GM19043 (cell line): ENCODE data around the gene ANKRD13D.
"Not testable (repeated sequence)": the region's sequence is repeated elsewhere in the genome, so short reads cannot be mapped to it uniquely, and the experiment has no call there.

Experiments
- ATAC-seq: cut with Tn5 transposase; IDR thresholded peaks from one replicate; pipeline ENCODE4 v1.9.1; 2021; ENCODE audit warnings: low read depth; ENCODE audit not compliant: unreplicated experiment

Gene ANKRD13D

DNA sequence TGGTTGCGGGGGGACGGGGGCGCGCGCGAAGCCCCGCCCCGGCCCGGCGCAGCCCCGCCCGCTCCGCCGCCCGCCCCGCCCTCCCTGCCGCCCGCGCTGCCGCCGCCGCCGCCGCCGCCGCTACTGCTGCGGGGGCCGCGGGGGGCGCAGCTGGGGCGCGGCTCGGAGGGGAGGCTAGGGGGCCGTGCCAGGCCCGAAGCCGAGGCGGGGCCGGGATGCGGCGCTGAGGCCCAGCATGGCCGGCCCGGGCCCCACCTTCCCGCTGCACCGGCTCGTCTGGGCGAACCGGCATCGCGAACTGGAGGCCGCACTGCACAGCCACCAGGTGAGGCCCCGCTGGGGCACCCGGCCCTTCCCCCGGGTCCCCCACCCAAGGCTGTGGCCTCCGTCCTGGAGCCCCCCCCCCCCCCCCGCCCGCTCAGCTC lies at the start of gene ANKRD13D:
Gene ANKRD13D (plus strand): TSS at position 78 of the 425 bp plus-strand sequence. CDS start 158 bp downstream, at position 236.
- ATAC-seq, result no peak

DNA sequence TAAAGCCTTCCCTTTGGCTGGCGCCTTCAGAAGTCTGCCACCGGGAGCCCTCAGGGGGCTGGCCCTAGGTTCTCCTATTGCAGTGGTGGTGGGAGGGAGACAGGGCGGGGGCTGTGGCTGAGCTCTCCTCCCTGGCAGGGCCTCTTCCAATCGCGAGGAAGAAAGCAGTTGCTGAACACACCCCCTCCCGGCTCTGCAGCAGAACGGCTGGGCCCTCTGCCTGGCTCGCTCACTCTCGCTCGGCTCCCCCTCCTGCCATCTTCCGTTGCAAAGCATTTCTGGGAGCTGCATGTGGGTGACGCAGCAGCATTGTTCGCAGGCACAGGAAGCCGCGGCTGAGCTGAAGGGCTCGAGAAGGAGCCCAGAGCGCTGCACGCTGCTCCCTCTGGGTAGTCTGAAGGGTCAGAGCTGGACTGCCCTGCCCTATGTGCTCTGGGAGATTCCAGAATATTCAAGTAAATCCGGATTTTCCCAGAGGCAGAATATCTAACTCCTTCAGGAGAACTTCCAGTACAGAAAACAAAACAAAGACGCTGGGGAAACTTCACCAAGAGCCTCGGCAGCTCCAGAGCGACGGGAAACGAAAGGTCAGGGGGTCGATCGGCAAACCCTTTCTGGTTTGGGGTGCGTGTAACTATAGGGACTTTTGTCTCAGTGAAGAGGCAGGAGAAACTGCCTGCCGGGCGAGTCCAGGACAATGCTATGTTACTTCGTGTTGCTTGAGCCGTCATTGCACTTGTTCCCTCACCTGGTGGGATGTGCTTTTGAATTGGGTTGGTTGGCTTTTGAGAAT lies 49.1 kb upstream of the ANKRD13D start:
- ATAC-seq, result peak; percentile 87

DNA sequence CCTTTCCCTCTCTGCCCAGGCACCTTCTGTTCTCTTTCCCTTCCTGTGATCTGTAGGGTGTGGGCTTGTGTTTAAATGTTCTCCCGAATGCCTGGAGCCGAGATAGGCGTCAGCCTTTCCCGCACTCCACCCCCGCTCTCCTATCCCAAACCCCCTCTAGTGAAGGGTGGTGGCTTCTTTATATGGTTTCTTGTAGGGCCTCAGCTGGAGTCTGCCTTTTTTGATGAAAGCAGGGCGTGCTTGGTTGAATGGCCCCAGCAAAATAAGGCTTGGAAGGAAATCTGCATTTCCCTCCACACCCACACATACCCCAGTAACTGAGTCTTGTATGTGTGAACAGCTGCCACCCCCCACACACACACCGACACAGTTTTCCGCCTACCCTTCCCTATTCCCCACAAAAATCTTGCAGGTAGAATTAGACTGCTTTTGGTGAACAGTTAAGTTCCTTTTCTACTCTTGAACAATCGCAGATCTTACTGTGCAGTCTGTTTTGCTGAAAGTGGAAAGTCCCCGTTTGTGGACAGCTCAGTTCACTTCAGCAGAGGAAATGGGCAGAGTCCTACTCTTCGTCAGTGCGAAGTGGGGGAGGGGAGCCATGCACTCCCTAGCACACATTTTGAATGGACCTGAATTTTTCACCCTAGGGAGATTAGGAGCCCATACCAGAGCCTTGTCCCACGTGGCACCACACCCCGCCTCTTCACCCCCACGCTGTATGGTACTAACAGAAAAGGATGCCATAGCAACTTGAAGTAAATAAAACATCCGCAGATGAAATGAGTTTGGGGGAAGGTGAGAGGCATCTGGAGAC lies 48.3 kb upstream of the ANKRD13D start:
- no peak for ATAC-seq

DNA sequence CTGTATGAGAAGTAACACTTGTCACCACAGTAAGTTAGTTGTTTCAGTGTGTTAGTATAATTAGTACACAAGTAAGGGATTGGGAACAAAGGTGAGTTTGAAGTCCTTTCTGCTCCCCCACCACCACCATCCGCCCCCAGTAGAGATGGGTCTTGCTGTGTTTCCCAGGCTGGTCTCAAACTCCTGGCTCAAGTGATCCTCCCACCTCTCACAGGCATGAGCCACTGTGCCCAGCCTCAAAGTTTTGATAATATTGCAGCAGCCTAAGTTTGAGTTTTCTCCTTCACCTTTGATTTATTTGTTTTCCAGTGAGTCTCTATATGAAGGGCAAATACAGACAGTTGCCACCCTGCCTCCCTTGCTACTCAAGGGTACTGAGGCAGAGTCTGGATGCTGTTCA lies 46.6 kb upstream of the ANKRD13D start:
- no peak for ATAC-seq

DNA sequence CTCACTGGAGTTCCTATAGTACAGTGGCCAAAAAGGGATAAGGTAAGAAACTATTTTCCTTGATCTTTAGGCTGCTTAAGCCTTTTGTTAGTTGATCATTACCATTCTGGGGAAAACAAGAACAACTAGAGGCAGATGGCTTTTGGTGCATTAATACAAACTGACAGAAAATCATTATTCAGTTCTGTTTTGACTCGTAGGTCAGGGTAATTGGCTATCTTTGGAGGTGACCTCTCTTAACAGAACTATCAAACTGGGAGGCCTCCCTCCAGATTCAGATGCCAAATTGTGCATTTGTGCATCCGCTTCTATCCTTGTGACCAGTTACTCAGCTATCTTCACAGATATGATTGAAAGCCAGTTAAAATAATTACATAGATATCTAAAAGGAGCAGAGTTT lies 46.1 kb upstream of the ANKRD13D start:
- no peak for ATAC-seq

DNA sequence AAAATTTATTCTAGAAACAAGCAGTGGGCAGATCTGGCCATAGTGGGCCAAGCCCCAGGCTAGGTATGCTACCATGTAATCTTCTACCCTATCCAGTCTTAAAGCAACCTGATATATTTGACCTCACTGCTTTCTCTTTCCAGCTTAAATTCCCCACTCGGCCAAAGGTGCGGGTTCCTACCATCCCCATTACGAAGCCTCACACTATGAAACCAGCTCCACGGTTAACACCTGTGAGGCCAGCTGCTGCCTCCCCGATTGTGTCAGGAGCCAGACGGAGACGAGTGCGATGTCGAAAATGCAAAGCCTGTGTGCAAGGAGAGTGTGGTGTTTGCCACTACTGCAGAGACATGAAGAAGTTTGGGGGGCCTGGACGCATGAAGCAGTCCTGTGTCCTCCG lies 44.1 kb upstream of the ANKRD13D start:
- ATAC-seq, result no peak

DNA sequence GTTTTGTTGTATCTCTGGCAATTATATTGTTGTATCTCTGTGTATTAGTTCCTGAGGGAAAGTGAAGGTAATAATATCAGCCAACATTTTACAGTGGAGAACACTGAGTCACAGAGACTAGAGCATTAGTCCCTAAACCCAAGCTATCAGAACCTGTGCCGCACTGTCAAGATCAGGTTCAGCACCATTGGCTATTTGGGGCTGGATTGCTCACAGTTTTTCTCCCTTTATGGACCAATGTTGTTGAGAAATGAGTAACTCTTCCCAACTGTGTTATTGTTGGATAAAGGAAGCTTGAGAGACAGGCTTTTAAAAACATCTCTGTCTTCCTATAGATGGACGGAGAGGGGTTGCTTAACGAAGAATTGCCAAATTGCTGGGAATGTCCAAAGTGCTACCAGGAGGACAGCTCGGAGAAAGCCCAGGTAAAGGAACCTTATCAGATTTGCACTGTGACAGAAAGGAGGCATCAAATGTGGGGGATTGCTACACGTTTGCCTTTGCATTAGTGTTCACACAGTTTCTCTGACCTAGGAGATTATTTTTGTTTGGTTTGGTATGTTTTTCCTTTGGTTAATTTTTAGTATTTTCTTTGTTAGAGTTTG lies 41.1 kb upstream of the ANKRD13D start:
- no peak for ATAC-seq

DNA sequence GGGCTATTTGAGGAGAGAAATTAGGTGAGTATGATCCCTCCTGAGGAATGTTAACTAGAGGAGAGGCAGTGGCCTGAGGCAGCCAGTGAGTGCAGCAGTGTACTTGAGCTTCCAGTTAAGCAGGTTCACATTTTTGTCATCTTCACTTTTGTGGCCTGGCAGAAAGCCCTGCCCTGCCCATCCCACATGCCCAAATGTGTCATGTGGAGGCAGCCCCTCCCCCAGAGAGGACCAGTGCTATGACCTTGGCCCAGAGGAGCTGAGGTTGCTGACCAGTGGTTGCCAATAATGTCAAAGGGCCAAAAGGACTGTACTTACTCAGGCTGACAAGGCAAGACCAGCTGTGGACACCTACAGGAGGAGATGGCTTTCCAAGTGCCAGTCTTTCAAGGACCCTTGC lies 40.5 kb upstream of the ANKRD13D start:
- ATAC-seq, result no peak

DNA sequence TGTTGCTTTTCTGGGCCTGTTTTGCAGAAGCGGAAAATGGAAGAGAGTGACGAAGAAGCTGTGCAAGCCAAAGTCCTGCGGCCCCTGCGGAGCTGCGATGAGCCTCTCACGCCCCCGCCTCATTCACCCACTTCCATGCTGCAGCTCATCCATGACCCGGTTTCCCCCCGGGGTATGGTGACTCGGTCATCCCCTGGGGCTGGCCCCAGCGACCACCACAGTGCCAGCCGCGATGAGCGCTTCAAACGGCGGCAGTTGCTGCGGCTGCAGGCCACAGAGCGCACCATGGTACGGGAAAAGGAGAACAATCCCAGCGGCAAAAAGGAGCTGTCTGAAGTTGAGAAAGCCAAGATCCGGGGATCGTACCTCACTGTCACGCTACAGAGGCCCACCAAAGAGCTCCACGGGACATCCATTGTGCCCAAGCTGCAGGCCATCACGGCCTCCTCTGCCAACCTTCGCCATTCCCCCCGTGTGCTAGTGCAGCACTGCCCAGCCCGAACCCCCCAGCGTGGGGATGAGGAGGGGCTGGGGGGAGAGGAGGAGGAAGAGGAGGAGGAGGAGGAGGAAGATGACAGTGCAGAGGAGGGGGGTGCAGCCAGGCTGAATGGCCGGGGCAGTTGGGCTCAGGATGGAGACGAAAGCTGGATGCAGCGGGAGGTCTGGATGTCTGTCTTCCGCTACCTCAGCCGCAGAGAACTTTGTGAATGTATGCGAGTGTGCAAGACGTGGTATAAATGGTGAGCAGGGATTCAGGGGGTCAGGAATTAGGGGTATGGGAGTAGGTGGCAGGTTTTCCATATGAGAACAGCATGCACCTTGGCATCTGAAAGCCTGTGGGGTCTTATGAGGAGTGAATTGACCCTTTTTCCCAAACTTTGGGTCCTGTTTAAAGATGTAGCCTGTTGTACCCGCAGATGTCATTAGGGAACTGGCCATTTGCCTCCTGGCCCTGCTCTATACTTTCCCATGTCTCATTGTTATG lies 38.8 kb upstream of the ANKRD13D start:
- ATAC-seq, result no peak

DNA sequence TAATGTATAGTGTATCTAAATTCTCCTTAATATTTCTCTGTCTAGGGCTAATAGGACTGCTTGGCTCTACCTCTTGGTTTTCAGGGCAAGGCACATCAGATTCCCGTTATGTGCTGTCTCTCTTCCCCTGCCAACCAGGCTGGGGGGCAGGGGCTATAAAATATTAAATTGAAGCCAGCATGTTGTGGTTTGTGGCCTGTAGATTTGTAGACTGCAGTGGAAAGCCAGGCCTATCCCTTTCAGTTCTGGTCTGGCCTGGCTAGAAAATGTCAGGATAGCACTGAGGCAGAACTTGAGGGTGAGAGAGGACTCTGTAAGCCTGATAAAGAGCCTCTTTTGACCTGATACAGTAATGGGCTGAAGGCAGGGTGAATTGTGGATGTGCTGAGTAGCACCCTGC lies 37.3 kb upstream of the ANKRD13D start:
- no peak for ATAC-seq

DNA sequence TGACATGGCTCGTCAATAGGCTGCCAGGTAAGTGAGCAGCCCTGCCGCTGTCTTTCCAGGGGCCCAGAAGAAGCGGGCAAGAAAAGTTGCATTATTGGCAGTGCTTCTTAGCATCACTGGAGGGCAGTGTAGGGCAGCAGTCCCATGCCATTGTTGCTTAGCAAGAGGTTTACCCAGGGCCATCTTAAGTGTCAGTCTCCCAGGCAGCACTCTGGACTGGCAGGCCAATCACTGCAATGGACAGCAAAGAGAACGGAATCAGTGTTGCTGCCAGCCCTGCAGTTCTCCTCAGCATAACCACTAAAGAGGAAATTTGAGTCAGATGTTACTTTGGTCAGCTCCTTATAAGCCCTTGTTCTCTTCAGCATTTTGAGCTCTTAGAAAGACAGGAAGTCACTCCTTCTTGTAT lies 36.3 kb upstream of the ANKRD13D start:
- ATAC-seq, result no peak

DNA sequence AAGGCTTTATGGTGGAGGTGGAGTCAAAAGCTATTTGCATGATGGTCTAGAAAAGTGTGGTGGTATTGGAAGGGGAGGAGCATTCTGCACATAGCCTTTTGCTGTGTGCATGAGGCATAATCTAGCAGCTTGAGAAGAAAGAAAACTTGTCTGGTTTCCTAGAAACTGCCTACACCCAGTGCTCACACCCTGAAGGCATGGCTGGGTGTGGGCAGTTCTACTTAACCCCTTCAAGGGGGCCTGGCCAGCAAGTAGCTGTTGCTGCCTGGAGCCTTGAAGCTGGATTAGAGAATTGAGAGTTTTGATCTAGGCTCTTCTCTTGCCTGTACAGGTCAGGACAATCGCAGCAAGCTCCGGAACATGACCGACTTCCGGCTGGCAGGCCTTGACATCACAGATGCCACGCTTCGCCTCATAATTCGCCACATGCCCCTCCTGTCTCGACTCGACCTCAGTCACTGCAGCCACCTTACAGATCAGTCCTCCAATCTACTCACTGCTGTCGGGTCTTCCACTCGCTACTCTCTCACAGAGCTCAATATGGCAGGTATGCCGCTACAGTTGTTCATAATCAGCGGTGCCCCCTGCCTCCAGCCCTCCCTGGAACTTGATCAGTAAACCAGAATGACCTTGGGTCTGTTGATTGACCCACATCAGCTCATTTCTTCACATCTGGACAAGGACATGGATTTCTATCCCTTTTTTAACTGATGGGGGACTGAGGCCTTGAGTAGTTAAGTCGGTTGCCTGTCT lies 35.1 kb upstream of the ANKRD13D start:
- no peak for ATAC-seq

DNA sequence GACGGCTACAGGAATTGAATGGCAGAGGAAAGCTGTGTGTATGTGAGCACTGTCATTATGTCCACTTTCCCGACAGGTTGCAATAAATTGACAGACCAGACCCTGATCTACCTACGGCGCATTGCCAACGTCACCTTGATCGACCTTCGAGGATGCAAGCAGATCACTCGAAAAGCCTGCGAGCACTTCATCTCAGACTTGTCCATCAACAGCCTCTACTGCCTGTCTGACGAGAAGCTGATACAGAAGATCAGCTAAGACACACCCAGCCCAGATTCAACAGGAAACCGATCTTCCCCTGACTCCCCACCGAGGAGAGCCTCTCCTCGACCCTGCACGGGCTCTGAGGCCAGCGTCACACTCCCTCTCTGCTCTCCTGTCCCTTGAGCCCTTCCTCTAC lies 34.3 kb upstream of the ANKRD13D start:
- no peak for ATAC-seq

DNA sequence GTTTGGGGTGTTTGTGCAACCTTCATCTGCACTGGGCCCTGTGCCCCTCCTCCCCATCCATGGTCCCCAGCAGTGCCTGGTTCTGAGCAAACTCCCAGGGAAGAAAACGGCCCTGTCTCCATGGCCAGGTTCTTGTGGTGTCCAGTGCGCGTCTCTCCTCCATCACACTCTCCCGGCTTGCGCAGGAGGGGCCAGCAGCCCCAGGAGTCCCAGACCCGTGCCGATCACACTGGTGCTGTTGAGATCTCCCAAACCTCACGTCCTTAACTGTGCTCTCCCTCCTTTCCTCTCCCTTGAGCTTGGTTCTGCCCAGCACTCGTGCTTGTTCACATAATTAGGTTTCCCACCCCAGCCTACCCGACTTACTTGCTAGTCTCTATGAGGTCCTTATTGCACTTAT lies 33.8 kb upstream of the ANKRD13D start:
- ATAC-seq, result no peak

DNA sequence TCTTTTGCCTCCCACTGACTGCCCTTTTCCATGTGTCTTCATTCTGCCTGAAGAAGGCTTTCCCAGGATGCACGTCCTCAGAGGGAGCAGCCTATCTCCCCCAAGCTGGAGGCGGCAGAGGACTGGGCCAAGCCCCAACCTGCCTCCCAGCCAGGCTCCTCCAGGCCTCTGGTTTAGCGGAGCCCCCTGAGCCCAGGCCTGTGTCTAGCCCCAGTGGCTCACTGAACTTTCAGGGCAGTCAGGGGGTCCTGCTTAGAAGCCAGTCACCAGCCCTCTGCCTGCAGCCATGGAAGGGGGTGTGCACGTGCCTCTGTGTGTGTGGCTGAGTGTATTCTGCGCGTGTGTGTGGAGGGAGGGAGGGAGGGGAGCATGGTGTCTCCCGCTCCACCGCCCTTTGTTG lies 33.2 kb upstream of the ANKRD13D start:
- ATAC-seq, result no peak

DNA sequence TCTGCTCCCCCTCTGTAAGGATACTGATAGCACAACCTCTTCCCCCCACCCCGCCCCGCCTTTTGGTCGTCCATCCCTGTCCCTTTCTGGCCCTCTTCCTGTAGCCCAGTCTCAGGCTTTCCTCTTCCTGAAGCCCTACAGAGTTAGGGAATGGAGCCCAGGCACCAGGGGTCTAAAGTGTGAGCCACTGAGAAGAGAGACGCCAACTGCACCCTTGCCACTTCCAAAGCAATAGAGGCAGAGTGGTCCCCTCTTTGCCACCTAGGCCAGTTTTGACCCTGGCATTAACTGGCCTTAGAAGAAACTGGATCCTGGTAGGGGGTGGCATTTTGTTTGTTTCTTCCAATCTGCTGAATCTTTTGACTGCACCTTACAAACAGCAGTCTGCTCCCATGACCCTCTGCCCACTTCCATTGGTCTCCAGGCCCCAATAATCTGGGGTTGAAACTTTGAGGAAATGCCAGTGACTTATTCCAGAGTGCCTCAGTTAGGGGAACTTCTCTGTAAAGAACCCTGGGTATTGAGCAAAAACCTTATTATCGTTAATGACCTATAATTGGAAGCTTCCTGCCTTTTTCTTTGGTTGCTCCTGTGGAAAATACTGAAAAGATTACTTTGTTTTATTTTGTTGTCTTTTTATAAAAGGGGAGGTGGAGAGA lies 32.5 kb upstream of the ANKRD13D start:
- no peak for ATAC-seq

DNA sequence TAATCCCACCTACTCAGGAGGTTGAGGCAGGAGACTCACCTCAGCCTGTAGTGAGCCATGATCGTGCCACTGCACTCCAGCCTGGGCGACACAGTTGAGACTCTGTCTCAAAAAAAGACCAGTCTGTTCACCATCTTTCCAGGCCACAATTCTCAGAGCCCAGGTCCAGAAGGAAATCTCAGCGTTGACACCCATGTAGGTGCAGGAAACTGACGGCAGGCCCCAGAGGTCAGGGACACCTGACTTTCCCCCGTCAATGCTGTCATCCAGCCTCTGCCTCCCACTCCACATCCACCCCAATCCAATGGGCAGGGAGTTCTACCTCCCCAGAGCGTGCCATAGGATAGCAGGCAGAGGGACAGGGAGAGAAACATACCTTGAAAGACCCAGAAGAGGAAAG lies 28.7 kb upstream of the ANKRD13D start:
- no peak for ATAC-seq

DNA sequence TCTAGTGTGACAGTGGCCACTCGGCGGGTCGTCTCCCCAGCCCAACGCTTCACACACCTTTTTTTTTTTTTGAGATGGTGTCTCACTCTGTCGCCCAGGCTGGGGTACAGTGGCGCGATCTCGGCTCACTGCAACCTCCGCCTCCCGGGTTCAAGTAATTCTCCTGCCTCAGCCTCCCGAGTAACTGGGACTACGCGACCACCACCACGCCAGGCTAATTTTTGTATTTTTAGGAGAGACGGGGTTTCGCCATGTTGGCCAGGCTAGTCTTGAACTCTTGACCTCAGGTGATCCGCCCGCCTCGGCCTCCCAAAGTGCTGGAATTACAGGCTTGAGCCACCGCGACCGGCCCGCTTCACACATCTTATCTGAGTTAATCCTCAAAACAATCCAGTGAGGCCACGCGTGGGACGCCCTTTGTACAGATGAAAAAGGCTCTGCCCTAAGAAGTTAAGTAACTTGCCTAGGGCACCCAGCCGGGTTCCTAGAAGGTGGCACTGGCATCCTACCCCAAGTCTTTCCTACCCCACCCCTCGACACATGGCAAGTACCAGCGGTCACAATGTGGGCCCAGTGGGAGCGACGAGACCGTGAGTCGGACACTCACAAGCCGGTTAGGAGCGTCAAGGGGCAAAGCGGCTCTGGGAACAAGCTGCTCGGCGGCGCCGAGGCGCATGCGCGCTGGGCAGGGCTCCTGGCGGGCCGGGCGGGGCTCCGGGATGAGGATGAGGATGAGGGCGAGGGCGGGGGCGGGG lies 28.0 kb upstream of the ANKRD13D start:
- ATAC-seq, result not testable (repeated sequence)

DNA sequence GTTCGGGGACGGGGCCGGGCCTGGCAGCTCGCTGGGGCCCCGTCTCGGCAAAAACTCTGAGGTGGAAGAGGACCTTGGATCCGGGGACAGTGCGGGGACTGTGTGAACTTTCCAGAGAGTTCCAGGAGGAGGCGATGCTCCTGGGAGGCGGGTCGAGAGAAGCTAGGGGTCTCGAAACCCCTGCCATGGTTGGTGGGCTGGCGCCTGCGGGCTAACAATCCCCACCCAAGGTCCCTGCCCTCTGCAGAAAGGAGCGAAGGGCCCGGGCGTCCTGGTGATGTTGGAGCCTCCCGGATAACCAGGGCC lies 27.5 kb upstream of the ANKRD13D start:
- no peak for ATAC-seq
